NCI-H510A (cell line): Measurements from ENCODE around the gene BPIFB3.

ENCODE experiments used
- DNase-seq: peaks from one replicate; lab custom pipeline; 2025; lab: John Stamatoyannopoulos, UW

The BPIFB3 gene

DNA sequence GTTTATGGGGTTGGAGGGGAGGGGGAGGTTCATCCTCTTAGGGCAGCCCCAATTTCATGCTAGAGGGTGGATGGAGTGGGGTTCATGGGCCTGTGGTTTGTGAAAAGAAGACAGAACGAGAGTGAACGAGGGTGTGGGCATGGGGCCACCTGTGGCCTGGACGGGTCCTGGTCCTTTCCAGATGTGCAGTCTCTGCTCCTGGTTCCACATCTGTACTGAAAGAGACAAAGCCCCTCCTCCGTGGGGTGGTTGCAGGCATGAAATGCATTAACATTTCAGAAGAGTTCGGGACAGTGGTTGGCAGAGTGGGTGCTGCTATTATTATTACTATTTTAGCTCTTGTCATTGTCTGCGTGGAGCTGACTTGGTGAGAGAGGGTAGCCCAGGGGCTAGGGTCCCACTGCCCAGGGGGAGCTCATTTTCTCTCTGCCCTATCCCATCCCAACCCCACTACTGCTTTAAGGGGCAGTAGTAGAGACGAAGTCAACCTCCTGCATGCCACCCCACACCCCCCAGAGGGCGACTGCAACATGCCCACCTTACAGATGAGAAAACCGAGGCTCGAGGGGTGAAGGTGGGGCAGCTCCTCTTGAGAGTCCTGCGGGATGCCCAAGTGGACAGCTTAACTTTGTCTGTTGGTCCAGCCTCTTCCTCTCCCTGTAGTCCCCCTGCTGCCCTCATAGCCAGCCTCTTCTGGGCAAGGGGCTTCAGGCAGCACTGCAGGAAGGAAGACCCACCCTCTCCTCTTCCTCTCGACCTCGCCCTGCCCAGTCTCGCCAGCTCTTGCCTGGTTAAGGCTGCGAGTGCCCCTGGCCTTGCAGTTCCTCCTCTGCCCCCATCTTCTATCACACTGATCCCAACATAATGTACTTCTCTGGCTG is 37.8 kb upstream of the BPIFB3 start:
- no peak for DNase-seq

DNA sequence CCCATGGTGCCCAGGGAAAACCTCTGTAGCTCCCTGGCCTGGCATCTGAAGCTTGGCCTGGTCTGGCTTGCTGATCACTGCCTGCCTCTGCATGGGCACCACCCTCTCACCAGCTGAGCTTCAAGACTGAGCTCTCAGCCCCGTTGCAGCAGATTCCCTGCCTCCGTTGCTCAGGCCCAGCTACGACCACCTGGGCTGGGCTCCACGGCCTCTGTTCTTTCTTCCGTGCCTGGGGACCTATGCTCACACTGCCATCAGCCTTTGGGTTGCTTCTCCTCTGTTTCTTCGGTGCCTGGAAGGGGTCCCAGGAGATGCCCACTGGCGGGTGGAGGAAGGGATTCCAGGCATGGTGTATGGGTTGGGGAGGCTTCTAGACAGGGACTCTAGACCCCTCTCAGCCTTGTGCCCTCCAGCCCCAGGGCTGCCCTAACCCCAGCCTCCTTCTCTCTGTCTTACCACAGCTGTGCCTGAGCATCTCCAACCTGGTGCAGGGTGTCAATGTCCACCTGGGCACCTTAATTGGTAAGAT is 37.1 kb upstream of the BPIFB3 start:
- DNase-seq: no peak

DNA sequence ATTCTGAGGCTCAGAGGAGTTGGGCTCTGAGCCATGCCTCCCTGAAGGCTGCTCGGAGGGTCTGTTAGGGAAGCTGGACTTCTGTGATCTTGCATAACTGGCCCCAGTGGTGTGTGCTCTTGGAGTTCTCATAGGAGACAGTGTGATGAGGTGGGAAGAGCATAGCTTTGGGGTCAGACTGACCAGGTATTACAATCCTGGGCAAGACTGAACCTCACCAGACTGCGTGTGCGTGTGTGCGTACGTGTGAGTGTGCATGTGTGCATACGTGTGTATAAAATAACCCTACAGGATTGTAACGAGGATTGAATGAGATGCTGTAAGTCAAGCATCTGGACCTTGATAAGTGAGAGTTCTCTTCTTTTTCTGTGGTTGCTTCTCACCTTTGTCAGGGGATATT is 36.2 kb upstream of the BPIFB3 start:
- no peak for DNase-seq

DNA sequence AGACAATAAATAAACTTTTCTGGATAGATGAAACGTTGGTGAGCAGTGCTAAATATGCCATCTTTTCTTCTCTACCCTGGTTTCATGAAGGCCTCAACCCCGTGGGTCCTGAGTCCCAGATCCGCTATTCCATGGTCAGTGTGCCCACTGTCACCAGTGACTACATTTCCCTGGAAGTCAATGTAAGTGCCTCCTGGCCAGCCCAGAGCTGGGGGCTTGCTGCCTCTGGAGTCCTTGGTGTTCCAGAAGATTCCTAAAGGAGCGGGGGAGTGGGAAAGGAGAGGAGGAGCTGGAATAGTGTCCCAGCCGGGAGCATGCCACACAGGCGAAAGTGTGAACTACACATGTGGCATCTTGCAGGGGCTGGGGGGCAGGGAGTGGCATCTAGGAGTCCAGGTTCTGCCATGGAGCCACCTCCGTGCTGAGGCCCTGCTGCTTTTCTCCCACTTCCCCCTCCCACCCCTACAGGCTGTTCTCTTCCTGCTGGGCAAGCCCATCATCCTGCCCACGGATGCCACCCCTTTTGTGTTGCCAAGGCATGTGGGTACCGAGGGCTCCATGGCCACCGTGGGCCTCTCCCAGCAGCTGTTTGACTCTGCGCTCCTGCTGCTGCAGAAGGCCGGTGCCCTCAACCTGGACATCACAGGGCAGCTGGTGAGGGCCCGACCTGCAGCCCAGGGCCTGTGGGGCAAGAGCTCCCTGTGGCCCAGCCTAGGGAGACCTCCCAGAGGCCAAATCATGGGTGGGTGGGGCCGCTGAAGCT is 35.4 kb upstream of the BPIFB3 start:
- DNase-seq: no peak

DNA sequence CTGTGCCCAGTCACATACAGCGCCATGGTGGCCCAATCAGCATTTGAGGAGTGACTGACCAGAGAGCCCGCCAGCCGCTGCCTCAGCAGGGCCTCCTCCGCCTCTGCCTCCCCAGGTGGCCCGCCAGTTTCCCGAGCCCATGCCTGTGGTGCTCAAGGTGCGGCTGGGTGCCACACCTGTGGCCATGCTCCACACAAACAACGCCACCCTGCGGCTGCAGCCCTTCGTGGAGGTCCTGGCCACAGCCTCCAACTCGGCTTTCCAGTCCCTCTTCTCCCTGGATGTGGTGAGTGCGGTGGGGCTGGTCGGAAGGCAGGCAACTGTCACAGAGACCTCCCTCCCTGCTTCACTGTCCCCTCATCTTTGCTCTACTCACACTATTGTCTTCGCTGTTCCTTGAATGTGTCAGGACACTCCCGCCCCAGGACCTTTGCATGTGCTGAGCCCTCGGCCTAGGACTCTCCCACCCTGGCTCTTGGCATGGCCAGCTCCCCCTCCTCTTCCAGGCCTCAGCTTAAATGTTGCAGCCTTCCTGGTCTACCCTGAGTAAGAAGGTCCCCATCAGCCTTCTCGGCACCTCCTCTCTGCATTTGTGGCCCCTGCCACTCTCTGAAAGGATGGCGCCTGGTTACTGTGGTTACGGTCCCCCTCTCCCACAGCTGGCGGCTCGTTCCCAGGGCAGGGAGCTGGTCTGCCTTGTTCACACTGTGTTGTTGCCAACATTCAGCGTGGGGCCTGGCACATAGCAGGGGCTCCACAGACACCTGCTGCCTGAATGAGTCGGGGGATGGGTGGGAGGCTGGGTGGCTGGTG is 34.0 kb upstream of the BPIFB3 start:
- DNase-seq: no peak

DNA sequence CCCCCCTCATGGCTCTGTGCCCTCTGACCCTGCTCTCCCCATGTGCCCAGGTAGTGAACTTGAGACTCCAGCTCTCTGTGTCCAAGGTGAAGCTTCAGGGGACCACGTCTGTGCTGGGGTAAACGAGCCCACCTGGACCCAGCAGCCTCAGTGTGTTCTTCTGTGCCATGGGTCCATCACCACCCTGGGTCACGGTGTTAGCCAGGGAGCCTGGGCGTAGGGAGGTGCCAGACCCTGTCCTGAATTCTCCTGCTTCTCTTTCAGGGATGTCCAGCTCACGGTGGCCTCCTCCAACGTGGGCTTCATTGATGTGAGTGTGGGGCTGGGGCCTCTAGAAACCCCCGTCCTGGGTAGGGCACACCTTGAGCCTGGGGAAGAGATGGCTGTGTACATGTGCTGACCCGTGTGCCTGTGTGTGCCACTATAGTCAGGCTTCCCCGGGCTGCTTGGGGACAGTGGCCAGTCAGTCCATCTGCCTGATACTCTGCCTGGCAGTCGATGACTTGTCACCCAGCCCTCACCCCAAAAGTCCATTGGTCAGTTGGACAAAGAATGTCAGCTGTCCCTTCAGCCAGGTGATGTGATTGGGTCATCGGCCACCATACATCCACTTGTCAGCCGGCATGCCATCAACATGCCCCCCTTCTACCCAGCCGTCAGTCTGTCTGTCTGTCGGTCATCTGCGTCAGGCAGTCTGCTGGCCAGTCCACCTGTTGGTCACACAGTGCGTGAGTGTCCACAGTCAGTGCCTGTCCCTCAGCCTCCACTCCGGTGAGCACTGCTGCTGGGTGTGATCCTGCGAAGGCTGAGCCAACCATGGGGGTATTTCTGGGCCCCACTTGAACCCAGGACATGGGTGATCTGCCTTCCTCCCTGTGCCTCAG is 33.2 kb upstream of the BPIFB3 start:
- no peak for DNase-seq

DNA sequence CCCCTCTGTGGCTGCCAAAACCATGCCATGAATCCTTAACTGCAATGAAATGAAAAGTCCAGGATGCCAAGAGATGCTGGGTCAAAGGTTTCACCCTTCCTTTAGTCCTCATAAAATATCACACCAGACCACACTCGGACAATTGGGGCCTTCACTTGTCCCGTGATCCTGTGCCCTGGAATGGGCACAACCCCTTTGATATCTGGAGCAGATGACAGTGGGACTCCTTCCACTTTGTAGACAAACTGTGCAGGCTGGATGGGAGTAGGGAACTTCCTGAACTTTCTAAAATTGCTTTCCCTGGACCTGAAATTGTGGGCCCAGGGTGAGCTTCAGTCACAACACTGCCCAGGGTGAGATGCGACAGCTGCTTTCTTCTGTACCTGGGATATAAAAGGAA is 31.8 kb upstream of the BPIFB3 start:
- no peak for DNase-seq

DNA sequence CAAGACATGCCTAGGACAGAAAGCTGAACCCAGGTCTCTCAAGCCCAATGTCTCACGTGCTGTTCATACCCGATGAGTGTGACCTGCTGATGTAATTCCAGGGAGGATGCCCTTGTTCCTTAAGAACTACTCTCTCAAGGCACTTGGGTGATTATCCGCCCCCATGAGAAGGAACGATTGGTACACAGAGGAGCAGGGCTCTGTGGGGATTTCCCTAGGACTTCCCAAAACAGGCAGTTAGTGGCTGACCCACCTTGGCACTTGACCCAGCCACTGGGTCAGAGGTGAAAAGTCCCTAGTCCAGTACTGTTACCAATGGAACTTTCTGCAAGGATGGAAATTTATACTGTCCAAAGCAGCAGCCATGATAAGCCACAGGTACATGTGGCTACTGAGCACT is 31.4 kb upstream of the BPIFB3 start:
- DNase-seq: no peak

DNA sequence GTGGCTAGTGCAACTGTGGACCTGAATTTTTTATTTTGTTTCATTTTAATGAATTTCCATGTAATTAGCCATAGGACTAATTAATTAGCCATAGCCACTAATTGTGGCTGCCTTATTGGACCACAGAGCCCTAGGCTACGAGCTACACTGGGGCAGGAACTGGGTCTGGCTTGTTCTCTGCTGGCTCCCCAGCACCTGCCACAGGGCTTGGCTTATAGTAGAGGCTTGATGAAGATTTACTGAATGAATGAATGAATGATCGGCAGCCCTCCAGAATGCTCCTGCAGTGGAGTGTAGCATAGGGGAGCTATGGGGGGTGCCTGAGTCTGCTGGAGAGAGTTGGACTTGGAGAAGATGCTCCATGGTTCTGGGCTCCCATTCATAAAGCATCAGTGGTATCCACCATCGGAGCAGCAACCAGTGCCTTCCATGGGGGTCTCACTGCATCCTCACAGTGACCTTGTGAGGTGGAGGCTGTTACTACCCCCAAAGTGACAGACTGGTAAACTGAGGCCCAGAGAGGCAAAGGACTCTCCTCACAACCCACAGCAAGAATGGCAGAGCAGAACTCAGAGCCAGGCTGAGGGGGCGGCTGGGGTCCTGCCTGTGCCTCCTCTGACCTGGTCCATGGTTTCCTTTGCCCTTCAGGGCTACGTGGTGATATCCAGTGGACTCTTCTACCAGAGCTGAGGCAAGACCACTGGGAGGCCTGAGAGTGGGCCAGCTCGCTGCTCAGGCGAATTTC is 30.8 kb upstream of the BPIFB3 start:
- no peak for DNase-seq

DNA sequence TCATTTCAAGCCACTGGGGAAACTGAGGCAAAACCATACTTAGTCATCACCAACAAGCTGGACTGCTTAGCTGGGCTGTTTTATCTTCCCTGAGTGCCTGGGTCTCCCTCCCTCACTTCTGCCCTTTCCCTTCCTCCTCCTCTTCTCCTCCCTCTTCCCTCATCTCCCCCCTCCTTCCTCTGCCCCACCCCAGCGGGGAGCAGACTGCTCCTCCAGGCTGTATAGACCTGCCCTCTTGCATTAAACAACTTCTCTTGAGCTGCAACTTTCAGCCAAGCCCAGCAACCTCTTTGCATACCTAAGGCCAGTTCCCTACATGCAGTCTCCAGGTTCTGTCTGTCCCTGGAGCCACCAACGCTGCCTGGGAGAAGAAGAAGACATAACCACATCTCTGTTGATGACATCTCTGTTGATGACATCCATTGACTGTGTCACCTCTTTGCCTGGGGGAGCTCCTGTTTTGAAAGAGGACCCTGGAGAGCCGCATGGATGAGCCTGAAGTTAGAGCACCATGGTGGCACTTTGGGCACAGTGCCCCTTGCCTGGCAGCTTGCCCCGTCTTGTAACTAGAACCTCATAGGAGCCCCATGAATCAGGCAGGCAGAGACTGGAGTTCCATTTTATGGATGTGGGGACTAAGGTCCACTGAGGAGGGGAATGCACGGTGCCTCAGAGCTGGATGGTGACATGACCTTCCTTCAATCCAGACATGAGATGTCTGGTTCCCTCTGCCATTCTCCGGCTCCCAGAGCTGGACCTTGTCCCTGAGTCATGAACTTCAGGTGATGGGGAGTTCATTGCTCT is 30.1 kb upstream of the BPIFB3 start:
- no peak for DNase-seq

DNA sequence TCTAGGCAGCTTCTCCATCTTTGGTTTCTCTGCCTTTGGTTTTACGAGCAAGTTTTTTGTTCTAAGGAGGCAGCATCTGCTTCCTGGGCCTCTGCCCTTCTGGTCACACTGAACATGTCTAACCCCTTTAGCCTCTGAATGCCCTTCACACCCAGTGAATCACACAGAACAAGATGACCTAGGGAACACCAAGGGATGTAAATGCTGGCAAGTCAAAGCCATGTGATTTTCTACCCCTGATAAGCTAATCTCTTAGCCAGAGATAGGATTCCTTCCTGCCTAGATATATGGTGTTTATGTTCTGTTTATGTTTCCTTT is 29.5 kb upstream of the BPIFB3 start:
- DNase-seq: no peak

DNA sequence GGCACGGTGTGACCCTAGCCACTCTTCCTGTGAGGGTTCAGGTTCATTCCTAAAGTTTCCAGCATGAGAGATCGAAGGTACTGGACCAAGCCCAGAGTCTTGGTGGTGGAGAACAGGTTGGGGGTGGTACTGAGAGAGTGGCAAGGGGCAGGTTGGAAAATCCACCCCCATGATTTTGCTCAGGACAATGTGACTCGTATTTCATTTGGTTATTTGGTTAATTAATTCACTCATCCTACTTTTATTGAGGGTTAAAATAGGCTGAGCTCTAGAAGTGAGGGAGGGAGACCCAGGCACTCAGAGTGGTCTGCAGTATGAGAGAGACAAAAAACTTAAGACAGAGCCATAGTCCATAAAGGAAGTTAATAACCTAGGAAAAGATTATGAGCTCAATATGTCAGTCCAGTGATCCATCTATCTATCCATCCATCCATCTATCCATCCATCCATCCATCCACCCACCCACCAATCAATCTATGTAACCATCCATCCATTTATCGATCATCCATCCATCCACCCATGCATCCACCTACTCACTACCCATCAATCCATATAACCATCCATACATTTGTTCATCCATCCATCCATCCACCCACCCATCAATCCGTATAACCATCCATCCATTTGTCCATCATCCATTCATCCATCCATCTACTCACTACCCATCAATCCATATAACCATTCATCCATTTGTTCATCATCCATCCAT is 28.9 kb upstream of the BPIFB3 start:
- DNase-seq: no peak

DNA sequence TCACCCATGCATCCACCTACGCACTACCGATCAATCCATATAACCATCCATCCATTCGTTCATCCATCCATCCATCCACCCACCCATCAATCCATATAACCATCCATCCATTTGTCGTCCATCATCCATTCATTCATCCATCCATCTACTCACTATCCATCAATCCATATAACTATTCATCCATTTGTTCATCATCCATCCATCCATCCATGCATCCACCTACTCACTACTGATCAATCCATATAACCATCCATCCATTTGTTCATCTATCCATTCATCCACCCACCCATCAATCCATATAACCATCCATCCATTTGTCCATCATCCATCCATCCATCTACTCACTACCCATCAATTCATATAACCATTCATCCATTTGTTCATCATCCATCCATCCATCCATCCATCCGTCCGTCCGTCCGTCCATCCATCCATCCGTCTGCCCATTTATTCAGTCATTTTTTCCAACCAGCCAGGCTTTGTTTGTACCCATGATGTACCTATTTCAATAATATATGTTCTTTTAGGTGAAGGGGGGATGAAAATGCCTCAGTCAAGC is 28.3 kb upstream of the BPIFB3 start:
- DNase-seq: no peak

DNA sequence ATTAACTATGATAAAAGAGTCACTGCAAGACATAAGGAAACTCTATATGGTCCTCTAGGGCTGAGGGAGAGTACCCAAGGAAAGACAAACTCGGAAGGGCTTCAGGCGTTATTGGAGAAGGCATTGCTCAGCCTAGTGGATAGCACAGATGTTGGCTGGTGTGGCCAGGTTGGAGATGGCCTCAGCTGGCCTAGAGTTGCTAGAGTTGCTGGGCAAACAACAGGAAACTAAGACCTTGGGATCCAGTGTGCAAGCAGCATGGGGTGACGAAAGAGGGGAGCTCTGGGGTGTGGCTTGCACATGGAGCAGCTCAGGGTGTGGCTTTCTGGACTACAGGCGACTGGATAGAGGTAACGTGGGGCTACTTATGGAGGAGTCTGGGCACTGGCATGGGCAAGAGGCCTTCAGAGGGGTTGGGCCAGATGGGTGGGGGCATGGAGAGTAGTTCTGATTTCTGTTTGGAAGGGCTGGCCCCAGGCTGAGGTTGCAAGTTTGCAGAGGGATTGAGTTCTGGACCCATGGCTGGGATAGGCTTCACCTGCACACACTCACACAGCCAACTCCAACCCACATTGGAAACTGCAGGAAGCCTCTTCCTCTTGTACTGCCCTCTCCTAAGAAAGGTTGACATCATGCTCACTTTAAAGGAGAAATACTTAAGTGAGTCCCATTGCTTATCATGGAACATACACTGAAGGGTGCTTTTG is 27.5 kb upstream of the BPIFB3 start:
- no peak for DNase-seq

DNA sequence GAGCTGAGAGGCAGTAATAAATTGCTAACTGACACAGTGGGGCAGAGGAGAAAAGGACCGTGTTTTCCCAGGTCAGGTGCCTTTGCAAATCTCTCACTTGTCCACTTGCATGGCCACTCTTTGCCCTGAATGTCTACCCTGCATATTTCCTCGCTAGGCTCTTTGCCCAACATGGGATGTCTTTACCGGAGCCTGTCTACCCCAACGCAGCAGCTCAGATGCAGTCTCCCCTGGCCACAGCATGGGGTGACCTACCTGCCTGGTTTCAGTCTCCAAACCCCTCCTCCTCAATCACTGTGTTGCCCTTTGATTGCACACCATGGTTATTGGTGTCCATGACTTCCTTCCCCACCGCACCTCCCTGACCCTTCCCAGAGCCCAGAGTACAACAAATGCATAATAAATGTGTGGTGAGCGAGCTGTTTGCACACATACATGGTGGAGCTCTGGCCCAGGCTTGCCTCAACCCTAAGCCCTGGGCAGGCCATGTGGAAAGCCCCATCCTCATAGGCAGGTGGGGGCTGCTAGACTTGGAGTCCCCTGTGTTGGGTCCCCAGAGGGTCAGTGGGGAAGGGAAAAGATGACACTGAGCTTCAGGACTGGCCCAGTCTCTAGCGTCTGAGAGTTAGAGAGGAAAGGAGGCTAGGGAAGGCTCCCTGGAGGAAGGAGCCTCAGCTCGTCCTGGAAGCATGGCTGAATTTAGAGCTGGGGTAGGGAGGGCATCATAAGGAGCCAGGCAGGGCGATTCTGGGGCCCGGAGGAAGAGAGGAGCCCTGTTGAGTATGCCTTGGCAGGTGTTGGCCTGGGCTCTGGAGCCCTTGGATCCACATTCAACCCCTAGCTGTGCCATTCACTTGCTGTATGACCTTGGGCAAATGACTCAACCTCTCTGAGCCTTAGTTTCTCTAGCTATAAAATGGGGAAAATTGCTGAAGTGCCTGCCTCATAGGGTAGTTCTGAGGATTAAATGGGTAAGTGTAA is 26.6 kb upstream of the BPIFB3 start:
- no peak for DNase-seq

DNA sequence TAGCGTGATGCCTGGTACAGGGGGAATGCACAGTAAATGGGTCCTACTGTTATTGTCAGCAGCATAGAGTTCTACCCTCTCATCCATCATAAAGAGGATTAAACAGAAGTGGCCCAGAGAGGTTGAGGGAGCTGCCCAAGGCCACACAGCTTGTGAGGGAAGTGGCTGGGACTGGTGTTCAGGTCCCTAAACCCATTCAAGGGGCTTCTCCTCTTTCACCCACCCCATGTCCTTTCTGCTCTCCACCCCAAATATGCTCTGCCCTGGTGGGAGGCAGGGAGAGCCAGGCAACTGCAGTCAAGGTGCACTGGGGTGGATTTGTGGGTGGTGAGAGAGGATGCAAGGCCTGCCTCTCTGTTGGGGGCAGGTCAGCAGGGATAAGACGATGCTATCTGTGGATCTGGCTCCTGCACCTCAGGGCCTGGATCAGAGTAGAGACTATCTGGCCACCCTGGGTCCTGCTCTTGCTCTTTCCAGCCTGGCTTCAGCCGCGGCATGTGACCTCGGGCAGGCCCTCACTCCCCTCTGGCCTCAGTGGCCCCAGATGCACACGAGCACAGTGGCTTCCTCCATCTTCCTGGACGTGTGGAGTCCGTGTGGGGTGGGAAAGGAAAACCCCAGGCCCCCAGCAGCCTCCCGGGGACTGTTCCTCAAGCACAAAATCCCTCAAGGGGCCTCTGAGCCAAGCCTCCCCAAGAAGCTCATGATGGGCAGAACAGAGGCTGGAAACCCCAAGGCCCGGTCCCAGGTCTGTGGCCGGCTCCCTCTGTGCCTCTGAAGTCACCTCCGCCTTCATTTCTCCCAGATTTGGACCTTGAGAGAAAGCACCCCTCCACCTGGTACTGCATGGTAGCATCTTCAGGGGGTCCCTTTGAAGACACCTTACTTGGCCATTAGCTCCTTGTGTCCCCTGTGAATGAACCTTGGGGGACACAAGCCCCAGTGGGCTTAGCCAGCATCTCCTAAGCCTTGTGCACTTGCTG is 25.6 kb upstream of the BPIFB3 start:
- no peak for DNase-seq
